Right renal pelvis (tissue), 4 donors: Measurements from ENCODE around the gene ULBP2. TPM values are rescaled to one million over a fixed set of nuclear protein-coding genes. Genes with fewer than 3 reads are reported as not detected.
"Not testable (repeated sequence)": the region's sequence is repeated elsewhere in the genome, so short reads cannot be mapped to it uniquely, and the experiment has no call there.

Experiments
- DNase-seq, 4 donors: peaks; one replicate each; pipeline ENCODE4 v3.0.0-alpha.2; 2013; ENCODE audit warnings: low read depth in 4 of 4, low spot score in 3 of 4, missing footprints in 1 of 4
- polyA plus RNA-seq, 4 donors: library from polyadenylated mRNA; unstranded; fragments of 120-200 nt; gene quantifications; one replicate each; pipeline ENCODE4 v1.2.1, GENCODE V29; 2013; ENCODE audit not compliant: insufficient read length in 4 of 4

The ULBP2 gene
- polyA plus RNA-seq, 4 donors, result 0.65 to 0.91 (median 0.67) TPM

DNA sequence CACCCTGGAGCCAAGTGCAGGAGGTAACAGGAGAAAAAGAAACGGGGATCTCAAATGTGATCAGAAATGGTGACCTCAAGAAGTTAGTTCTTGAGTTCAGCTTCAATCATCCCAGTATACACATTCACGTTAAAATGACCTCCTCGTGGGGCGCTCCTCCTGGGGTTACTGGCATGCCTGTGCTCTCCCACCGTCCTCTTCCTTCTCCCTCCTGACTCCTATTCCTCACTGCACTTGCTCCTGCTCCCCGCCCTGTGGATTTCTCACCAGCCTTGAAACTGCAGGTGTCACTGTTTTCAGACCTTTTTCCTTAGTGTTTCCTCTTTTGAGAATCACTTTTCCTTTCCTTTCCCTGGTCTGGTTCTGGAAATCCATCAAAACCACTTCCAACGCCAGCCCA, 4.8 kb downstream of the ULBP2 start:
- DNase-seq, result not testable (repeated sequence)

DNA sequence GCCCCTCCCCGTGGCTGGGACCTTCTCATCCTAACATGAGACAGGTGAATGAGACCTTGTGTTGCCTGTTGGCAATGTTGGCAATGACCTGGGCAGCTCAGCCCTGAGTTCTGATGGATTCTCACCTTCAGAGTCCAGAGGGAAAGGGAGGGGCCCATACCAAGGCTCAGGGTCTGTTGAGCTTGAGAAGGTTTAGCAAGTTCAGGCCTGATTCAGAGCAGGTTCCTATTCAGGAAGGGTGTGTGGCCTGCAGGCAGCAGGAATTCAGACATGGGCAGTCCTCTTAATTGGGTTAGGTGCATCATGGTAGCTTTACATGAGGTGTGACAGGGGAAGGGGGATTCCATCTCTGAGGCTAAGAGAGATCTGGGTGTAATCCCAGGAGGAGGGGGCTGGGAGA, 5.7 kb downstream of the ULBP2 start:
- DNase-seq, result not testable (repeated sequence)

DNA sequence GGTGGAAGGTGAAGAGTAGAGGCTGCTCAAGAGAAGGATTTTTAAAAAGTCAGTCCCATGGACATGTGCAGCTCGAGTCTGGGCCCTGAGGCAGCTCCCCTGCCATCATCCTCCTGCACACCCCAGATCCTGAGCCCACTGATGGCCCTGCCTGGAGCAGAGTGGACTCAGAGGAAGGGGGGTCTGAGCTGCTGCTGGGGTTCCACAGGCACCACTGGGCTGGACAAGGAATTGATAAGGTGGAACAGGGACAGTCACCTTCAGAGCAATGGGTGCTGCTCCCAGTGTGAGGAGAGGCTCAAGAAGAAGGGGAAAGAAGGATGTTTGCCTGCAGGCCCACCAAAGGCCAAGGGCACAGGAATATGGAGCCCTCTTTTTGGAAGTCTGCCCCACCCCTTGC, 6.2 kb downstream of the ULBP2 start:
- DNase-seq, result no peak

DNA sequence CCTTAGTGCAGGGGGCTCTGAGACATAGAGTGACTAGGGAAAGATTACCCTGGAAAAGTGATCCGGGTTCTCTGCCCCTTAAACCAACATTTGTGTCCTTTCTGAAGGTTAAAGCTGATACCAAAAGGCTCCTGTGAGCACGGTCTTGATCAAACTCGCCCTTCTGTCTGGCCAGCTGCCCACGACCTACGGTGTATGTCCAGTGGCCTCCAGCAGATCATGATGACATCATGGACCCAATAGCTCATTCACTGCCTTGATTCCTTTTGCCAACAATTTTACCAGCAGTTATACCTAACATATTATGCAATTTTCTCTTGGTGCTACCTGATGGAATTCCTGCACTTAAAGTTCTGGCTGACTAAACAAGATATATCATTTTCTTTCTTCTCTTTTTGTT, 6.8 kb downstream of the ULBP2 start:
- no peak for DNase-seq

DNA sequence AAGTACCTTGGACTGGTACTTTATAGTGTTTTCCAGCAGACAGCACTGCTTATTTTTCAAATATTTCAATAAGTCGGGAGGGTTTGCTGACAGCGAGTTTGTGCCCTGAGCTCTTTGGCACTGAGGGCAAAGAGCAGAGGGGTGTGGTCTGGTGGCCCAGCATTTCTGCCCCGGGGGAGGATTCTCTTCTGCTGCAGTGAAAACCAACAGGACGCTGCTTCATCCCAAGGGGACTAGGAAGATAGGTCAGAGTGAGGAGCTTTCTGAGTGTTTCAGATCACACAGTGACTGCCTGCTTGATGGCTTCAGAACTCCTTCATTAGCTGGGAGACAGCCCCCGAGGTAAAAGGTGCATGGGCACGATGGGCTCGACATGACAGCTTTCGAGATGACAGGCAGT, 8.6 kb downstream of the ULBP2 start:
- no peak for DNase-seq

DNA sequence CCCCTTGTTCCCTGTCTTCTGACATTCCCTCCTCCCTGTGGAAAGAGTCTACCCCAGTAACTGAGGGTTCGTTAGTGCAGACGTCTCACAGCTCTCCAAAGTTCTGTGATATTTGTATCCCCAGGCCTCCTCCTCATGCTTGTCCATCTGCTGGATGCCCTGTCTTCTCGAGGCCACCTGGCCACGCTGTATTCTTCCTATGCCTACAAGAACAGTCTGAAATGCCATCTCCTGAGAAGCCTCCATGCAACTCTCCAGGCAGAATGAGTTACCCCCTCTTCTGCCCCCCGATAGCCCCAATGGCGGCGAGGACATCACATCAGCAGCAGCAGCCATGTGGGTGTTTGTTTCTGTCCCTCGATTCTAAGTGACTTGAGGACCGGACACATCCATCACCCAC, 9.3 kb downstream of the ULBP2 start:
- DNase-seq, result no peak

DNA sequence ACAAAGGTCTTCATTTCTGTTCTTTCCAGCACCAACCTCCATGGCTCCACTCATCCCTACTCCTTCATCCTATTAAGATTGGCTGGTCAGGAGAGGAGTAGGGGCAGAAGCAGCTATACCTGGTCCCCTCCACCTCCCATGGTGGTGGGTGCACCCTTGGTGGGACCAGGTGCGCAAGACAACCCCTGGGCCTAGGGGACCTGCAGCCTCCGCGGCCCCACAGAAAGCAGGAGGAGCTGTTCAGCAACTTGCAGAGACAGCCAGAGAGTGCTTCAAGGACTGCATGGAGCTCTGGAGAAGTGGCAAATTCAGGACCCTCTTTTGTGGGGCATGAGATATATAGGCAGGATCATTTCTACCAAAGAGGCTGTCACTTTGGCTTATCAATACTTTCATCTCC, 9.8 kb downstream of the ULBP2 start:
- DNase-seq, result no peak

DNA sequence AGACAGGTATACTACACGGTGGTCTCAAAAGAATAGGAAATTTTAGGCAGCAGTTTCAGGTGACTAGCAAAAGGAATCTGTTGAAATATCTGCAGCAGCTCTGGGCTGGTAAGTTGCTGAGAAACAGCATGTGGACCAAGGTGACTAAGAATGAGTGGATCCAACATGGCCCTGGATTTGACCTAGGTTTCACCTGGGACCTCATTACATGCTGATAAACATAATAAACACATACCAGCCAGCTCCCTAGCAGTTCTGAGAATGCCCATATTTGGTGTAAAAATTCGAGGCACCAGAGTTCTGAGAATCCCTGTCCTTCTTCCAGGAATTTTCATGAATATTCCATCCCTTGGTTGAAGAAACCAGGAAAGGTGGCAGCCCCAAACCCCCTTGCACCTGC, 11.6 kb downstream of the ULBP2 start:
- not testable (repeated sequence) for DNase-seq

DNA sequence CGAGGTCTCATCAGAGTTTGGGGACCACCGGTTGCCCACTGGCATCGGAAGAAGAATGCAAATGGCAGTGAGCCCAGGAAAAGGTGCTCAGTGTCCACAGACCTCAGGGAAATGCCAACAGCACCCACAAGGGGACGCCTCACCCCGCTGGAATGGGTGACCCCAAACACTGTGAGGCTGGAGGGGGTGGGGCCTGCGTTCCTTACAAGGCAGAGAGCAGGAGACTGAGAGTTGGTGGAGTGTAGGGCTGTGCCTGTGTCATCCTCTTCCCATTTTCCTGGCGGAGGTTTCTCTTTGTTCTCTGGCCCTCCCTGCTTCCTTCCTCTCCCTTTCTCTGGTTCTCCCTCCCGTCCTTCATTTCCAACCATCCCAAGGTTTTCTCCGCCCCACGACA, 12.1 kb downstream of the ULBP2 start:
- DNase-seq, result not testable (repeated sequence)

DNA sequence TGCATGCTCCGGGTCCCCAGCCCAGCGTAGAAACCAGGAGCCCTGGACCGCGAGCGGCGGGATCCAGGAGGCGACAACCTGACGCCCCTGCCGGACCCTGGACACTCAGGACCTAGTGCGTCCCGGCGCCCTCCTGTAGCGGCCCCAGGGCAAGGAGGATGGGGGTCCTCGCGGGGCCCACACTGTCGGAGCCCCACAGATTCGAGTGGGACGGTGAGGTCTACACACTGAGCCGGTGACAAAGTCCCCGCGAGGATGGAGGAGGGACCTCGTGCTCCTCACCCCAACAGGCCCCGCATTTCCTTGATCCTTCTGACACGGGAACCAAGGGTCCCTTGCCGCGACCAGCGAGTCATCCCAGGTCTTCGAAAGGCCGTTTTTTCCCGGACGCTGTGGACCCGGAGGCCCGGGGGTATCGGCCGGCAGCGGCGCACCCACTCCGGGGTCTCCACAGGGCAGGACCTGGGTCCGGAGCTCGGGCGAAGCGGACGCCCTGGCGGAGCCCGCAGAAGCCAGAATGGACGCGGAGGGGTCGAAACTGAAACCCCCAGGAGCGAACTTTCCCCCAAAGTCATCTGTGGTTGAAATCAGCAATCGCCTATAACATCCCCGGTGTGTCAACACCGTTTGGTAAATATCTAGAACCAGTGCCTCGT, 12.6 kb downstream of the ULBP2 start:
- DNase-seq, result not testable (repeated sequence)

DNA sequence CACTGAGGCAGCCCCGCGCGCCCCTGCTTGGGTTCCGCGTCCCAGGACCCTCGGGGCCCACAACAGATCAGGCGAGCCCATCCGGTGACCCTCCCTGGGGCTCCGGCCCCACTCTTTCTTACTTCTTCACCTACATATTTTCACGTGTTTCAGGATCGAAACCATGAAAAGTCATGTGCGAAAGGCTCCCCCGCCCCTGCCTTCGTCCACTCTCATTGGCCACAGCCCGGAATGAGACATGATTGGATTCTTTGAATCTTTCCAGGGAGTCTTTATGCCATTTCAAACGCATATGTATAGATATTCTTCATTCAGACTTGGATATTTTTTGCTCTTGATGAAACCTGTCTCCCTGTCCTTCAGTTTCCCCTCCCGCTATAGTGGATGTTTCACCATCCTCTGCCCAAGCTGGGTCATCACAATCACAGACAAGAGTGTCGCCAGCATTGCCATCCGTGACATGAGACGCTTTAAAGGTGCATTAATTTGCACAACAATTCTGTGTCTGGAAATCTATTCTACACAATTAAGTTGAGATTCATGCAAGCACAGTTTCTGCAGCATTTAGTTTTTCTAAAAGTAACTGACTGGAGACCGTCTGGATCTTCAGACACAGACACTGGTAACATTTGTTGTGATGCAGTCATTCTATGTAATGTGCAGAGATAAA, 13.3 kb downstream of the ULBP2 start:
- not testable (repeated sequence) for DNase-seq

DNA sequence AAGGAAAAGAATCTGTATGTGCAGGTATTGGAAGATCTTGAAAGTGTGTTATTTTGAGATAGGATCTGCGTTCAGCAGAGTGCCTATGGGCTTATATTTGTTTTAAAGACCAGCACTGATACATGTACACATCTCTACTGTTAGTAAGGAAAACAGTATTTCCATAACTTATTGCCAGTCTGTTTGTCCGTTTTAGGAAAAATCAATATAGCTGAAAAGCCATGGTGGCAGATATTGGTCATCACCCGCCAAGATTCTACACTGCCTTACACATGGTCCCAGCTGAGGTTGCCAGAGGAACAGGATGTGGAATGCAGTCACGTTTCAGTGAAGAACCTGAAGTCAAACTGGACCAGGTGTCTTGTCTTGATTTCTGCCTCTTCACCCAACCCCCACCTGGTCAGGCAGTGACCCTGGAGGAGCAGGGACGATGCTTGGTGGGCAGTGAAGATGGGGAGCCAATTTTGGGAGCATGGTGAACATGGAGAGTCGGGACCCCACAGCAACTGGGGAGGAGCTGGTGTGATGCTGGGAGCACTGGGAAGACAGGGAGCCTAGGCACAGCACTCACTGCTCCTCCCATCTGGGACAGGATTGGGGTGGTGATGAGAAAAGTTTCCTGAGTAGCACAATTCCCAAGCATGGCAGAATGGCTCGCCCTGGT, 14.0 kb downstream of the ULBP2 start:
- not testable (repeated sequence) for DNase-seq

DNA sequence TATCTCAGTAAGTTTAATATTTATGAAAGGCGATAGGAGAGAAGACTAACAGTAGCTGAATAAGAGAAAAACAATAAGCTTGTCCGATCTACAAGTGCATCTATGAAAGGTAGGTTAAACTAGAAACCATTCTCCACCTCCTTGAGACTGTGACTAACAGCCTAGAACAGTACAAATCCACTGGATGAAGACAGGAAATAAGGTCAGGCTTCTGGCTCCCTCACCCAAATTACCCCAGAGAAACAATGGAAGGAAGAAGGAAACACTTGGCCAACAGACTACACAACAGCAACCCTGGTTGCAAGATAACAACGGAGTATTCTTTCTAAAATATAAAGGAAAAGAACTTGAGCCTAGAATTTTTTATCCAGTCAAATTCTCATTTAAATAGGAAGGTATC, 16.3 kb downstream of the ULBP2 start:
- not testable (repeated sequence) for DNase-seq

DNA sequence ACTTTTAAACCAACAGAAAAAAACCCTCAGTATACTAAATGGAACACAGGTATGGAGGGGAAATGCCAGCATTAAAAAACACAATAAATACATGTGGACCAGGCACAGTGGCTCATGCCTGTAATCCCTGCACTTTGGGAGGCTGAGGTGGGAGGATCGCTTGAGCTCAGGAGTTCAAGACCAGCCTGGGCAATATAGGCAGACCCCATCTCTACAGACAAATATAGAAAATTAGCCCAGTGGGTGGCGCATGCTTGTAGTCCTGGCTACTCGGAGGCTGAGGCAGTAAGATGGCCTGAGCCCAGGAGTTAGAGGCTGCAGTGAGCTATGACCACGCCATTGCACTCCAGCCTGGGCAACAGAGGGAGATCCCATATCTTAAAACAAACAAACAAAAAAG, 18.0 kb downstream of the ULBP2 start:
- not testable (repeated sequence) for DNase-seq

DNA sequence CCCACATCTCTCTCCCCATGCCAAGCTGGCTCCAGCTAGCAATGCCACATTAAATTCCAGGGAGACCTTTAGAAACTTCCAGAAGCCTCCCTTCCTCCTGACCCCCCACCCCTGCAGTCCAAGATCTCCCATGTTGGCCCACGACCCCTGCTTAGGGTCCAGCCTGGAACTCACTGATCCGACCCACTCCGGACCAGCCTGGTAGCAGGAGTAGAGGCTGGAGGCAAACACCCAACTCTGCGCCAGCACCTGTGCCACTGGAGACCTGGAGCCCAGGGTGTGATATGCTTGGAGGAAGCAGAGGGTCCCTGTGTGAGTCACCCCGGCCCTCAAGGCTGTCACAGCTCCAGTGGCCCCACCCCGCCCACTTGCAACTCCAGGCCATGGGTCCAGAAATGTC, 18.7 kb downstream of the ULBP2 start:
- DNase-seq, result no peak

DNA sequence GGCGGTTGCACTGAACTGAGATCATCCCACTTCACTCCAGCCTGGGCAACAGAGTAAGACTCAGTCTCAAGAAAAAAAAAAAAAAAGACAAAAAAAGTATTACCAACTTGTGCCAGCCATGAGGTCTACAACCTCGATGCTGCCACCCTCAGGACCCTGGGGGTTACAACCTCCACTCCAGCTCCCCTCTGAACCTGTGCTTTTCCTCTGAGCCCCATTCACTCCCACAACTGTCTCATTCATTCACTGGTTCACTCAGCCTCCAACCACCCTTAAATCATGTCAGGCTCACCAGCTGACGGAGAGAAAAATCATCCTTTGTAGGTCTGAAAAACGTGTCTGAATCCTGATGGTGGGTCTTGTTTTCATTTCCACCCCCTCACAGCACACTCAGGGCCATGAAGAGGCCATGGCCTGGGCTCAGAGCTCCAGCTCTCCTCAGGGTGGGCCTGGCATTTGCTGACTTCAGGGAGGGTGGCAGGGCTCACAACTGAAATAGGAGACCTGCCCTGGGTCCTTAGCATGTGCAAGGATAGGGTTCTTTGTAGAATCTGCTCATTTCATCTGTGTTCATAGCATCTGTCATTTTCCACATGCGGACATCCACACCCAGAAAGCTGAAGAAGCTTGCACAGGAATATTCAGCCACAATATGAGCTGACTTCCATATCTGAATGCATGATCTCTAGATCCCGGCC, 20.1 kb downstream of the ULBP2 start:
- DNase-seq, result no peak

DNA sequence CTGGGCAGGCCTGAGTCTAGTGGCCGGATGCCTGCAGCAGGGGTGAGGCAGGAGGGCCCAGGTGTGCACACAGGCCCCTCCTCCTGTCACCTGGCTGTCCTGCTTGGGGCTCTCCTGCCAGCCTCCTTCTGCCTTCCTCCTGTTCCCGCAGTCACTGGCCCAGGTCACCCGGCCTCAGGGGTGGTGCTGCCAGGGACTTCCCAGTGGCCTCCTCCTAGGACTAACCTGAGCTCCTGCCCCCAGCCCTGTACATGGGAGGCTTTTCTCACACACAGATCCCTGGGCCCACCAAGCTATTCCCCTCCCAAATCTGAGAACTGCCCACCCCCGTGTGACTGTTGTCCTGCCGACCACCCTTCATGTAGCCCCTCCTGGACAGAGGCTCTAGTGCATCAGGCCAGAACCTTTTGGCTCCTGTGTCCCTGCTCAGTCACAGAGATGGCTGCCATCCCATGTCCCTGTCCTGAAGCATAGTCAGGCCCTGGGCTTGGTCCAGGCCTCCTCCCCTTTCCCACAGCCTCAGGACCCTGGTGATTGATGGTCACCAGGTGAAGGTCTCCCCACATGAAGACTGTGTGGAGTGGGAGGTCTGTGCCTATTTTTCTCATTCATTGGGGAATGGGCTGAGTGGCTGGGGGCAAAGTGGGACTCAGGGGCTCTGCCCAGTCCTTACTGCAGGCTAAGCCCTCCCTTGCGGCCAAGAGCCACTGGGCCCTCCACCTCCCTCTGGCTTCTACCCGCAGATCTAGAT, 20.8 kb downstream of the ULBP2 start:
- DNase-seq, result no peak

DNA sequence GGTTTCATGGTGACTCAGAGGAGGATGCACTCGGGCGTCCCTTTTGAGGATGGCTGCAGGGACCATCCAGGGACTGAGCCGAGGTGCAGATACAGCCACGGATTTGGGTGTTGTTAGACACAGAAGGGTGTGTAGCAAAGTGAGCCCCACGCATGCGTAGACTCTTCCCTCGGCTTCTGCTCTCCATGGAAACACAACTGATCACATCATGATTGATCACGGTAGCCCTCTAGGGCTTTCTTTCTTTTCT, 21.3 kb downstream of the ULBP2 start:
- DNase-seq, result no peak

DNA sequence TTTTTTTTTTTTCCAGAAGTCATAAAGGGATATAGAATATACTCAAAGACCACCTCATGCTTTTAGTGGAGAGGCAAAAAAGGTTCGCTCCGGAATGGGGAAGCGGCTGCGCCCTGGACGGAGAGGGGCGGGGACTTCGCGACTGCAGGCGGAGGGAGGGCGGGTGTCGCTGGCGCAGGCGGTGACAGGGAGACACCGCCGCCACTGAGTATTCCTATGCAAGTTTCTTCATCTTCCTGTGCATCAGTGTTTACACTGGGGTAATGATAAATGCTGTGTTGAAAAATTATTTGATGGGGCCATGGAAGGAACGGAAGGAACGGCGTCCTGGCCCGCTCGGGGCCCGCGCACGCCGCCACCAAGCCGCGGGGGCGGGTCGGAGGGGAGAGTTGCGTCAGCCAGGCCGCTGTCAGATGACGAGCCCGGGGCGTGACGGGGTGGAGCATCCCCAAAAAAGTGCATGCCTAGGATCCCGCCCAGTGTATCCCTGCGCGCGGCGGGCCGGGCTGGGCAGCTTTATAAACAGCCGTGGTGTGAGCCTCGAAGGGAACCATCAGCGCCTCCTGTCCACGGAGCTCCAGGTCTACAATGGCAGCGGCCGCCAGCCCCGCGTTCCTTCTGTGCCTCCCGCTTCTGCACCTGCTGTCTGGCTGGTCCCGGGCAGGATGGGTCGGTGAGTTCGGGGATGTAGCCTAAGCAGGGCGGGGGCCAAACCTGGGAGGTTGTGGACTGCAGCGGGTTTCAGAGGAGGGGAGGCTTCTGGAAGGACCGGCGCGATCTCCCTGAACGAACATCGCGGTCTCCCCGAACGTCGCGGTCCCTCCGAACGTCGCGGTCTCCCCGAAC, 21.9 kb downstream of the ULBP2 start, which contains the start of gene ULBP1:
TSS of gene ULBP1 (plus strand) at position 482 of the 846 bp plus-strand sequence. CDS start at position 589, 107 bp downstream.
- peak in 1 of 4 donors; percentile 47 for DNase-seq
